ENCODE results near the gene SLIT3.
"Not testable (repeated sequence)": the region's sequence is repeated elsewhere in the genome, so short reads cannot be mapped to it uniquely, and the experiment has no call there.

SLIT3 gene

GRCh38 chr5:168743617-168744016 is 557.3 kb downstream of the SLIT3 start:
- ChIA-PET POLR2A (no interaction called here), CTCF (interaction anchor here (1.4 kb wide), 1 partner anchor 11 kb away, joined by 3 read pairs; no protein-coding TSS in a partner anchor)
- TF ChIP-seq NFRKB (IDR thresholded peaks at IDR 0.05) (no peak), SUZ12 (IDR thresholded peaks at IDR 0.05) (no peak), HDGF (IDR thresholded peaks at IDR 0.05; ENCODE audit: borderline replicate concordance) (no peak), ELF4 (IDR thresholded peaks at IDR 0.05) (no peak), ARNT (IDR thresholded peaks at IDR 0.05) (no peak), FOXA1 (IDR thresholded peaks at IDR 0.05) (no peak), L3MBTL2 (conservative IDR thresholded peaks at IDR 0.05) (no peak), BHLHE40 (IDR thresholded peaks at IDR 0.05; ENCODE audit: borderline replicate concordance) (no peak), CTBP1 (IDR thresholded peaks at IDR 0.05; ENCODE audit: borderline replicate concordance) (no peak)
- TF ChIP-seq, protein P1, sequence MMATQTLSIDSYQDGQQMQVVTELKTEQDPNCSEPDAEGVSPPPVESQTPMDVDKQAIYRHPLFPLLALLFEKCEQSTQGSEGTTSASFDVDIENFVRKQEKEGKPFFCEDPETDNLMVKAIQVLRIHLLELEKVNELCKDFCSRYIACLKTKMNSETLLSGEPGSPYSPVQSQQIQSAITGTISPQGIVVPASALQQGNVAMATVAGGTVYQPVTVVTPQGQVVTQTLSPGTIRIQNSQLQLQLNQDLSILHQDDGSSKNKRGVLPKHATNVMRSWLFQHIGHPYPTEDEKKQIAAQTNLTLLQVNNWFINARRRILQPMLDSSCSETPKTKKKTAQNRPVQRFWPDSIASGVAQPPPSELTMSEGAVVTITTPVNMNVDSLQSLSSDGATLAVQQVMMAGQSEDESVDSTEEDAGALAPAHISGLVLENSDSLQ (IDR thresholded peaks at IDR 0.05), result no peak
- DNase-seq (ENCODE audit: extremely low spot score), result no peak

DNA sequence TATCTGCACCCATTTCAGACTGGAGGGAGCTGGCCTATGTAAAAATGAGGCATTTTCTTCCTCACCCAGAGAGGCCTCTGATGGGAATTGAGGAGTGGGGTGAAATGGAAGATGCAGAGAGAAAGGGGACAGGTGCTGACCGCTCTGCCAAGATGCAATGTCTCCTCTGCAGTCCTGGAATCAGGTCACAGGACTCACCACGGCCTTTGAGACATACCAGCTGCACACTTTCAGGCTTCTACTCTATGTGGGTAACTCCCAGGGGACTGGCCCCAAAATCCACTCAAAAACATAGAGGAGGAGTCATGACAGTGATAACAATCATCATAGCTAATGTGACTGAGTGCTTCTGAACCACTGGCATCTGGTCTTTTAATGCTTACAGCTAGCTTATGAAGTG is 558.6 kb downstream of the SLIT3 start:
- DNase-seq (ENCODE audit: extremely low spot score); POLR2A ChIA-PET; CTCF ChIA-PET: not testable (repeated sequence)

- DNase-seq (ENCODE audit: extremely low spot score), result no peak
- ChIA-PET POLR2A (no interaction called here), CTCF (interaction anchor here (0.6 kb wide), 1 partner anchor 27 kb away, joined by 3 read pairs; no protein-coding TSS in a partner anchor)
- TF ChIP-seq BHLHE40 (IDR thresholded peaks at IDR 0.05; ENCODE audit: borderline replicate concordance) (no peak), FOXK2 (IDR thresholded peaks at IDR 0.05) (no peak), SUZ12 (IDR thresholded peaks at IDR 0.05) (no peak), CTBP1 (IDR thresholded peaks at IDR 0.05; ENCODE audit: borderline replicate concordance) (no peak), HDGF (IDR thresholded peaks at IDR 0.05; ENCODE audit: borderline replicate concordance) (no peak), LEF1 (IDR thresholded peaks at IDR 0.05; ENCODE audit: borderline replicate concordance) (no peak), FOXM1 (IDR thresholded peaks at IDR 0.05; ENCODE audit: borderline replicate concordance) (no peak), ZNF384 (IDR thresholded peaks at IDR 0.05) (no peak), ARNT (IDR thresholded peaks at IDR 0.05) (no peak), L3MBTL2 (conservative IDR thresholded peaks at IDR 0.05) (no peak), TARDBP (IDR thresholded peaks at IDR 0.05) (no peak), ELF4 (IDR thresholded peaks at IDR 0.05) (no peak), NFRKB (IDR thresholded peaks at IDR 0.05) (no peak), FOXA1 (IDR thresholded peaks at IDR 0.05) (no peak), SP1 (IDR thresholded peaks at IDR 0.05) (no peak)
- TF ChIP-seq, protein P1 (IDR thresholded peaks at IDR 0.05), result no peak
These were observed 560.1 kb downstream of the SLIT3 start for GRCh38 chr5:168740811-168741213.

DNA sequence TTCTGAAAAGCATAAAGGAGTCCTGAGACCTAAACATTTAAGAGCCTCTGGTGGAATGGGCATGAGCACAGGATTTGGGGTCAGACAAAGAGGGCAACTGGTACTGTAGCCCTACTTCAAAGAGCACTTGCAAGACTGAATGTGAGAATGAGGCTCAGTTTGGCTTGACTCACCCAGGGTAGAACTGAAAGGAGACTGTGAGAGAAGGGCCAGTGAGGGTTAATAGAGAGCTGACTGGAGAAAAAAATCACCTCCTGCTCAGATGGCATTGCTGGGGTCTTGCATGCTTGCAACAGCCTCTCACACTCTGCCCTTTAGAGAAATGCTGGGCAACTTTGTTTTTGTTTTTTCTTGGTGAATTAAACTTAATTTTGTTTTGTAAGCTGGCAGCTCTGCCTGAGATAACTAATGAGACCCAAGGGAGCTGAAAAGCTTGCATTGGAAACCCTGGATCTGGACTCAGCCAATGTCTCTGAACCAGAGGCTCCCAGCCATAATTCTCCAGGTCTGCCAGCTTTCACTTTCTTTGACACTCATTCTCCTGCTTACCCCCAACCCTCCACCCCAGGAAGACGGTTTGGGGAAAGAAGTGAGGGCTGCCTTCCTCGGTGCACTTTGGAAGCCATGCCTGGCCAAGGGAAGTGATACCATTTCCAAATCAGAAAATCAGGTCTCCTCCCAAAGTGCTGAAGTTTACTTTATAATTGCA is 560.7 kb downstream of the SLIT3 start:
- DNase-seq (ENCODE audit: extremely low spot score), result no peak
- no peak for TF ChIP-seq LEF1 (IDR thresholded peaks at IDR 0.05; ENCODE audit: borderline replicate concordance)
- no peak for TF ChIP-seq SUZ12 (IDR thresholded peaks at IDR 0.05)
- no peak for TF ChIP-seq ARNT (IDR thresholded peaks at IDR 0.05)
- no peak for TF ChIP-seq NFRKB (IDR thresholded peaks at IDR 0.05)
- no peak for TF ChIP-seq BHLHE40 (IDR thresholded peaks at IDR 0.05; ENCODE audit: borderline replicate concordance)
- TF ChIP-seq ELF4 (IDR thresholded peaks at IDR 0.05), result no peak
- TF ChIP-seq ZNF384 (IDR thresholded peaks at IDR 0.05), result no peak
- TF ChIP-seq FOXK2 (IDR thresholded peaks at IDR 0.05), result no peak
- TF ChIP-seq, protein P1 (IDR thresholded peaks at IDR 0.05), result no peak
- no peak for TF ChIP-seq L3MBTL2 (conservative IDR thresholded peaks at IDR 0.05)
- TF ChIP-seq HDGF (IDR thresholded peaks at IDR 0.05; ENCODE audit: borderline replicate concordance), result no peak
- no peak for TF ChIP-seq FOXA1 (IDR thresholded peaks at IDR 0.05)
- no peak for TF ChIP-seq CTBP1 (IDR thresholded peaks at IDR 0.05; ENCODE audit: borderline replicate concordance)
- TF ChIP-seq FOXM1 (IDR thresholded peaks at IDR 0.05; ENCODE audit: borderline replicate concordance), result no peak
- no peak for TF ChIP-seq TARDBP (IDR thresholded peaks at IDR 0.05)
- ChIA-PET CTCF (interaction anchor here (0.6 to 1.2 kb wide), 2 partner anchors 8 to 26 kb away, joined by 3 to 6 read pairs; no protein-coding TSS in a partner anchor), POLR2A (no interaction called here)

GRCh38 chr5:168737066-168737465 is 563.9 kb downstream of the SLIT3 start:
- no peak for DNase-seq (ENCODE audit: extremely low spot score)
- POLR2A ChIA-PET, result no interaction called here
- CTCF ChIA-PET, result interaction anchor here (1.4 kb wide), 1 partner anchor 11 kb away, joined by 4 read pairs; no protein-coding TSS in a partner anchor
- TF ChIP-seq ARNT (IDR thresholded peaks at IDR 0.05) (no peak), CTBP1 (IDR thresholded peaks at IDR 0.05; ENCODE audit: borderline replicate concordance) (no peak), BHLHE40 (IDR thresholded peaks at IDR 0.05; ENCODE audit: borderline replicate concordance) (no peak), SP1 (IDR thresholded peaks at IDR 0.05) (no peak), LEF1 (IDR thresholded peaks at IDR 0.05; ENCODE audit: borderline replicate concordance) (no peak), FOXK2 (IDR thresholded peaks at IDR 0.05) (no peak), NFRKB (IDR thresholded peaks at IDR 0.05) (no peak), TARDBP (IDR thresholded peaks at IDR 0.05) (no peak), FOXM1 (IDR thresholded peaks at IDR 0.05; ENCODE audit: borderline replicate concordance) (no peak), HDGF (IDR thresholded peaks at IDR 0.05; ENCODE audit: borderline replicate concordance) (no peak), ZNF384 (IDR thresholded peaks at IDR 0.05) (no peak), ELF4 (IDR thresholded peaks at IDR 0.05) (no peak)
- TF ChIP-seq, protein P1 (IDR thresholded peaks at IDR 0.05), result no peak
